Stimulated activated CD4-positive, alpha-beta T cell treated with anti-CD3 and anti-CD28 coated beads, Interleukin-12 subunit alpha, Interleukin-12 subunit beta, amount 100 ng/mL, for 48 hours (primary cell): ENCODE results near the gene SYT17.

Experiments
- DNase-seq, 3 donors: peaks; one replicate each; pipeline ENCODE4 v3.0.0-alpha.2; 2020; ENCODE audit warnings: low read depth in 2 of 3, low spot score in 1 of 3

SYT17 gene

GRCh38 chr16:19252904-19253303 is 84.9 kb downstream of the SYT17 start:
- no peak for DNase-seq

GRCh38 chr16:19254611-19255010 is 86.6 kb downstream of the SYT17 start:
- DNase-seq = no peak

GRCh38 chr16:19264123-19264673 is 96.2 kb downstream of the SYT17 start:
- DNase-seq = no peak

- DNase-seq = no peak
Observed at GRCh38 chr16:19265380-19265930, 97.4 kb downstream of the SYT17 start.

- no peak for DNase-seq
Observed at GRCh38 chr16:19266774-19267173, 98.7 kb downstream of the SYT17 start.

- DNase-seq = no peak
Observed at GRCh38 chr16:19269098-19269497, 101.1 kb downstream of the SYT17 start.

GRCh38 chr16:19274165-19274797 is 106.2 kb downstream of the SYT17 start:
- DNase-seq = no peak

GRCh38 chr16:19278403-19278802 is 110.4 kb downstream of the SYT17 start:
- no peak for DNase-seq

- no peak for DNase-seq
Observed at GRCh38 chr16:19281246-19281645, 113.2 kb downstream of the SYT17 start.

- no peak for DNase-seq
Observed at GRCh38 chr16:19282101-19282500, 114.1 kb downstream of the SYT17 start.

GRCh38 chr16:19283637-19284036 is 115.6 kb downstream of the SYT17 start:
- DNase-seq = no peak

- DNase-seq = no peak
Observed at GRCh38 chr16:19284207-19284606, 116.2 kb downstream of the SYT17 start.

GRCh38 chr16:19285431-19285830 is 117.4 kb downstream of the SYT17 start, which contains the start of gene CLEC19A:
Gene CLEC19A (plus strand): TSS chr16:19285731. CDS start chr16:19285852, 121 bp downstream.
- no peak for DNase-seq

GRCh38 chr16:19286827-19287226 is 118.8 kb downstream of the SYT17 start:
- DNase-seq = no peak

GRCh38 chr16:19287241-19287640 is 119.2 kb downstream of the SYT17 start:
- DNase-seq = no peak

GRCh38 chr16:19288872-19289799 is 121.1 kb downstream of the SYT17 start:
- no peak for DNase-seq

- DNase-seq = no peak
Observed at GRCh38 chr16:19289811-19290485, 121.9 kb downstream of the SYT17 start.

GRCh38 chr16:19290860-19291259 is 122.8 kb downstream of the SYT17 start:
- no peak for DNase-seq

- no peak for DNase-seq
Observed at GRCh38 chr16:19291475-19291874, 123.4 kb downstream of the SYT17 start.

GRCh38 chr16:19292186-19292585 is 124.1 kb downstream of the SYT17 start:
- no peak for DNase-seq

- DNase-seq = peak; percentile 35 to 48 (median 38)
Observed at GRCh38 chr16:19294156-19294649, 126.2 kb downstream of the SYT17 start.
